ENCODE data around the gene GFOD2.

GFOD2 gene

DNA sequence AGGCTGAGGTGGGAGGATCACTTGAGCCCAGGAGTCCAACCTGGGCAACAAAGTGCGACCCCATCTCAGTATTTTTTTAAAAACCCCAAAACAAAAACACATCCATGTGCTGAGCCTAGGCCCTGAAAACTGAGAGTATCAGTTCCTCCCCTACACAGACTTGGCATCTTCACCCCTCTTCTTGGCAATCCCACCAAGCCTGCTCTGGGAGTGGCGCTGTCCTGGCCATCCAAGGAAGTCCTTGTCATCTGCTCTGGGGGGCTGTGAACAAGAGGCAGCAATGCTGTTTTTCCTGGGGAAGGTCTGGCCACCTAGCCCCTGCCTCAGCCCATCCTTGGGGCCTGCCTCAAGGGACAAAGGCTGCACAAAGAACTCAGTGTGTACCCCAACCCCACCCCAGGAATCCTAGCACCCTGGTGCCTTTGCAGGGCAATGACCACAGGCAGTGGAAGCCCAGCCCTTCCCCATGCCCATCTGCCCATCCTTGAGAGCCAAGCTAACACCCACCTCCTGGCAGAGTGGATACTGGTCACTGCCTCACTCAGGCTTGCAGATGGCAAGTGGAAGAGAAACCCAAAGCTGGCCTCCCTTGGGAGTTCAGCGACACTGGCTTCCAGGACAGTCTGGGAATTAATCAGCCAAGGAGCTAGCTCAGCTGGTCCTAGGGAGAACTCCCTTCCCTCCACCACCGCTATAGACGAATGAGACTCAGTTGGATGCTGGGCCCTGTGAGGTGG lies 14.8 kb upstream of the GFOD2 start:
- no peak for DNase-seq (ENCODE audit: low read depth in 2 of 2)

DNA sequence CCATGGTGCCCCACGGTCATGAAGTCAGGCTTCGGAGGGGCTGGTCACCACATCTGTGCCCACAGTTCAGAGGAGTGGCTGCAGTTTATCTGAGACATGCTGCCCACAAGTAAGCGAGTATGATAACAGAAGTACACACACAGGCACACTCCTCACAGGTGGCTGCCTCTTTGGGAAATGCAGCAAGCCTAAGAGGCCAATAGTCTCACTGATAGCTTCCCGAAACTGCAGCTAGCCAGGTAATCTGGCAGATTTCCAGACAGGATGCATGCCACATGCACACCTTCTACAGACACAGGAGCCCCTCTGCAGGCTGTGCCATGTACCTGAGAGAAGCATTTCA lies 12.6 kb upstream of the GFOD2 start:
- DNase-seq (ENCODE audit: low read depth in 2 of 2) = no peak

- no peak for DNase-seq (ENCODE audit: low read depth in 2 of 2)
Measured at GRCh38 chr16:67731071-67731752, 12.1 kb upstream of the GFOD2 start.

DNA sequence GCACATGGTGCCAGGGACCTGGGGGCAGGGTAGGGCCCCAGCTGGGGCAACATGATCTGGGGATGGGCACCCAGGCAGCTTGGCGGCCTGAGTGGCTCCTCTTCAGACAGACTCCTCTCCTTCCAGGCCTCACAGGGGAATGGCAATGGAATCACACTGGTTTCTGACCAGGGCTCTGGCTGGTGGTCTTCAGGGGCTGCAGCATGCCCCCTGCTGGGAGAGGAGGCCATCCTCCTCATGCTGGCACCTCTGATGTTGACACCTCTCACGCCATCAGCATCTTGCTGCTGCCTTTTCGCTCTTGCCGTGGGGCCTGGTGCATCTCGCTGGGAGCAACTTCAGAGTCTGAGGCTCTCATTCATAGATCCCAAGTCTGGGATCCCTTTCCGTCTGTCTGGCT lies 11.2 kb upstream of the GFOD2 start:
- DNase-seq (ENCODE audit: low read depth in 2 of 2) = no peak

DNA sequence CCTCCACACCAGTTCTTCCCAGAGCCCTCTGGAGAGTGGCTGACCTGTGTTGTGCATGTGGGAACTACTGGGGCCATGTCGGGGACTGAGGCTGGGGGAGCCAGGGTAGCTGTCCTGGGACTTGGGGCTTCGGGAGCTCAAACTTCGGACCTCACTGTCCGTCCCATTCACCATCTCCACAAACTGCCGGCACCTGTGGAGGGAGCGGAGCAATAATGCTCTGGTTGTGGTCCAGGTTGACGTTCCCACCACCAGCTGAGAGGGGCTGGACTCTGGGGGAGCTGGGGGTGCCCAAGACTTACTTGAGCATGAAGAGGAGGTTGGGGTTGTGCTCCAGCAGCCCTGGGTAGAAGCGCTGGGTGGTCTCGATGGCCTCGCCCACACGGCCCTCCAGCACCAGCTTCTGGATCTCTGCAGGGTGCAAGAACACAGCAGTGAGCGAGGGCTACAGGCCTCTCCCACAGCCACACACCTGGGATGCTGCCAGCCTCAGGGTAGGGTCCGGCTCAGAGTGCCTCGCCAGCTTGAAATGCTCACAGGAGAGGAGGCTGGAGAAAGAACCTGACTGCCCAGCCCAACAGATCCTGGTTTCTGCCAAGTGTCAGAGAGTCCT lies 10.6 kb upstream of the GFOD2 start:
- DNase-seq (ENCODE audit: low read depth in 2 of 2) = no peak

DNA sequence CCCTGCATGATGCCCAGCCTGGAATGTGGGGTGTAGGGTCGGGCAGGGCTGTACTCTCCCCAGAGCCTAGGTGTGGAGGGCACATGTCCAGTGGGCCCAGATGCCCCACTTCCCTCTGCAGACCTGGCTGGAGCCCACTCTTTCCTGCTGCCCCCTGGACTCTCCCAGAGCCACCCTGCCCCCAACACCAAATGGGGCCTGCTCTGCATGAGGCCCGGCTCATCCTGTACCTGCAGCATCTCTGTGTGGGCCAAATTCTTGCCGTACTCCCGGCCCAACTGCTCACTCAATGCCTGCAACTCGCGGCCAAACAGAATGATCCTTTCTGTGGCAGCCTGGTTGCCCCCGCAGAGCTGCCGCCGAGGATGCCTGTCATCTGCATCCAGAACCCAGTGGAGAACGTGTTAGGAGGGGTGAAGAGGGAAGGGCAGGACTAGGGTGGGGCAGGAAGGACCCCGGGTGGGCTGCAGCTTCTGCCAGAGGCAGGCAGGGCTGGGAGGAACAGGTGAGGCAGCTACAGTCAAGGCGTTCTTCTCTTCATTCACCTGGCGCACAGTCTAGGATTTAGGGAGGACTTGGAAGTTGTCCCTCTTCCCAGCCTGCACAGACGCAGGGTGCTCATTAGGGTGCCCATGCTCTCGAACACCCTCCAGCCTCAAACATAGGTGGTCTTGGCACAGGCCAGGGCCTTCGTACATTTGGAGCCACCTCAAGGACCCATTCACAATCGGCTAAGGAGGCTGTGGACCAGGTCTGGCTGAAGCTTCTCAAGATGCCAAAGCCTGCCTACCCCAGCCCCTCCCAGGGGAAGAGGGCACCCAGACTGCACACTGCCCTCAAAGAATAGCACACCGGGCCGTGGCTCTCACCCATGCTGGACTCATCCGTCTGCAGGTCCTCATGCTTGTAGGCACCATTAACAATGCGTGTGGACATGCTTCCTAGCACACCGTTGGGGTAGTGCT lies 8.7 kb upstream of the GFOD2 start:
- no peak for DNase-seq (ENCODE audit: low read depth in 2 of 2)

GRCh38 chr16:67726106-67727034 lies 7.3 kb upstream of the GFOD2 start:
- DNase-seq (ENCODE audit: low read depth in 2 of 2) = no peak

DNA sequence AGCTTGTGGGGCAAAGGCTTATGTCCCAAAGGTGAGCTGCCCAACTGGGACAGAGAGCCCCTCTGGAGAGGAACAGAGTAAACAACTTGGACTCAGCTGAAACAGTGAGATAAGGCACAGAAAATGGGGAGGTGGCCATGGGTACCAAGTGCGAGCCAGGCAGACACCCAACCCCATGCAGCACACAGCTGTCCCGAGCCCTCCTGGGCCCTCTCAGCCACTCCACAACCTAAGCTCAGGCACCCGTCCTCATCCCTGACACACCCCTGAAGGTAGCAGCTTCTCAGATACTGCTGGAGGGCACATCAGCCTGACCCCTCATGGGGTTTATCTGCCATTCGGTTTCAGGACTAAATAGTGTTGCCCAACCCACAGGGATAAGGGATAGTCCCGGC lies 4.8 kb upstream of the GFOD2 start:
- no peak for DNase-seq (ENCODE audit: low read depth in 2 of 2)

- no peak for DNase-seq (ENCODE audit: low read depth in 2 of 2)
Measured at GRCh38 chr16:67723151-67723910, 4.2 kb upstream of the GFOD2 start.

GRCh38 chr16:67720236-67720635 lies 1.1 kb upstream of the GFOD2 start:
- no peak for DNase-seq (ENCODE audit: low read depth in 2 of 2)

DNA sequence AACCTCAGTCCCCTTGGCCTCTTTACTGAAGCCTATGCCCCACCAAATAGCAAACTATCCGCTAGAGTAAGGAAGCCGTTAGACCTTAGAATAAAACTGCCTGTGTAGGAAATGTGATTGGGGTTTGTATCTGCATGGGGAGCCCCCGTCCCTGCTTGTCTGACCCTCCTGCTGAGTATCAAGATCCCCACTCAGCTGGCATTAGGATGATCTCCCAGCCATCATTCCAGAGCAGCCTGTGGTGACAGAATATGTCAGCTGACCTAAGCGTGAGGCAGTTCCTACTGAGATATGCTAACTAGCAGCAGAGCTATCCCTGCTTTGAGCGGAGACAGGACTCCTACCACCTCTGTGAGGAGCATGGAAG lies 645 bp upstream of the GFOD2 start:
- no peak for DNase-seq (ENCODE audit: low read depth in 2 of 2)

- DNase-seq (ENCODE audit: low read depth in 2 of 2) = no peak
Measured at GRCh38 chr16:67718668-67719047, 458 bp downstream of the GFOD2 start.

DNA sequence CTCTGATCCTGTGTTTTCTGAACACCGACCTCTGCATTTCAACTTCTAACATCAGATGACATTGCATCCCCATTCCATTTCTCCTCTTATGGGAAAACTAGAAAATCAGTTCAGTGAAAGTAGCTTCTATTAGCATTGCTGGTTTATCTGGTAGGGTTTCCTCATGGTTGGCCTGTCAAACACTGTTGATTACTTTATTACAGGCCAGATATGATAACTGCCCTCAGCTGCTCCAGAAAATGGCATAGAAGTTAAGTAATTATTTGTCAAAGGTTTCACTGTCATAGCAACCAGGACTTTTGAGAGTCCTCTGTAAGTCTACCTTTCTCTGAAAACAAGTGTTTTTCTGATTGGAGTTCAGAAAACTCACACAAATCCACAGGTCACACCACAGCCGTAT lies 3.0 kb downstream of the GFOD2 start:
- no peak for DNase-seq (ENCODE audit: low read depth in 2 of 2)

- no peak for DNase-seq (ENCODE audit: low read depth in 2 of 2)
Measured at GRCh38 chr16:67714522-67714921, 4.6 kb downstream of the GFOD2 start.

DNA sequence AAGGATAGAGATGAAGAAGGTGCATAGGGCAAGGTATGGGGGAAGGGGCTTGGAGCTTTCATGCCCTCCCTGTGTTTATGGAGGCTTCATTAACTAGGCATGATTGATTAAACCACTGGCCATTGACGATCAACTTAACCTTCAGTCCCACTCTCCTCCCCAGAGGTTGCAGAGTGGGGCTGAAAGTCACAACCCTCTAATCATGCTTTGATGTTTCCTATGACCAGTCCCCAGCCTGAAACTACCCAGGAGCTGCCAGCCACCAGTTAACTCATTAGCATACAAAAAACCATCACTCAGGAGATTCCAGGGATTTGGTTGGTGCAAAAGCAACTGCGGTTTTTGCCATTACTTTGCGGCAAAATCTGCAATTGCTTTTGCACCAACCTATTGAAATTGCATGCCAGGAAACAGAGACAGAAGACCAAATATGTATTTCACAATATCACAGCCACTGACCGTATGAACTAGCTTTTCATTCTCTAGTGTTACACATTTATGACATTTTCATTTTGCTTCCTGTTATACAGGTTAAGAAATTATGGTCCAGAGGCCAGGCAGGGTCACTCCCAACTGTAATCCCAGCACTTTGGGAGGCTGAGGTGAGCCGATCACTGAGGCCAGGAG lies 5.4 kb downstream of the GFOD2 start:
- no peak for DNase-seq (ENCODE audit: low read depth in 2 of 2)

- no peak for DNase-seq (ENCODE audit: low read depth in 2 of 2)
Measured at GRCh38 chr16:67710607-67711006, 8.5 kb downstream of the GFOD2 start.

GRCh38 chr16:67709050-67709449 lies 10.1 kb downstream of the GFOD2 start:
- DNase-seq (ENCODE audit: low read depth in 2 of 2) = no peak

DNA sequence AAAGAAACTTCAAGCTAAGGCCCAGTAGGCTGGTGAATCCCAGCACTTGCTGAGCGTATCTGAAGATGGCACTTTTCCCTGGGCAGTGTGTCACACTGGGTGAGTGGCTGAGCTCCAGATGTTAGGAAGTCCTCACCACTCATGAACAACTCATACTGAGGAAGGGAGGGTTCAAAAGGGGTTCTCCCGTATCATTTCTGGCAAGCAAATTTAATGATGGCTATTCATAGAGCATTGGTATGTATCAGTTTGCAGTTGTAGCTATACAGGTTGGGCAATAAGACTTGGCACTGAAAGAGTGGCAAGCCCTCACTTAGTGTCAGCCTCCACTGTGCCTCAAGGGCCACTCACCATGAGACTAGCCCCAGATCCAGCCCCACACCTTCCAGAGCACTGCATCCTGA lies 10.7 kb downstream of the GFOD2 start:
- no peak for DNase-seq (ENCODE audit: low read depth in 2 of 2)

DNA sequence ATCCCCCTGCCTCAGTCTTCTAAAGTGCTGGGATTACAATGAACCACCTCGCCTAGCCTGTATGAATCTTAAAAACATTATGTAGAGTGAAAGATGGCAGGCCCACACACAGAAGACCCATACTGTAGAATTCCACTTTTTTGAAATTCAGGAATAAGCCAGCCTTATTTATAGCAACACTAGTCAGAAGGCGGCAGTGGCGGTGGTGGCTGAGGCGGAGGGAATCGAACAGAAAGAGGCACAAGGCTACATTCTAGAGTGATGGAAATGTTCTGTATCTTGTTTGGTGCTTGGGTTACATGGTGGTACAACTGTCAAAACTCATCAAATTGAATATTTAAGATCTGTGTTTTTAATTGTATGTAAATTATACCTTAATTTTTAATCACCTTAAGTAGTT lies 11.3 kb downstream of the GFOD2 start:
- no peak for DNase-seq (ENCODE audit: low read depth in 2 of 2)

DNA sequence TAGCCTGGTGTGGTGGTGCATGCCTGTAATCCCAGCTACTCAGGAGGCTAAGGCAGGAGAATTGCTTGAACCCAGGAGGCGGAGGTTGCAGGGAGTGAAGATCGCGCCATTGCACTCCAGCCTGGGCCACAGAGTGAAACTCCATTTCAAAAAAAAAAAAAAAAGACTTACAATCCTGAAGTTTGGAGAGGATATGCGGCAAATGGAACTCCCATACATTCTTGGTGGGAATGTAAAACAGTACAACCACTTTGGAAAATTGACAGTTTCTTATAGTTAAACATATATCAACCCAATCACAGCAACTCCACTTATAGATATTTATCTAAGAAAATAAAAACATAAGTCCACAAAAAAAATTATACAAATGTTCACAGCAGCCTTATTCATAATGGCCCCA lies 11.9 kb downstream of the GFOD2 start:
- no peak for DNase-seq (ENCODE audit: low read depth in 2 of 2)

Data from stimulated activated CD8-positive, alpha-beta memory T cell treated with anti-CD3 and anti-CD28 coated beads, Interleukin-7, amount 100 ng/mL, for 4 hours (primary cell).